Measurements from ENCODE around the gene TOX3. TPM values are rescaled to one million over a fixed set of nuclear protein-coding genes. Genes with fewer than 3 reads are reported as not detected.

TOX3 gene
- total and polyA plus RNA-seq, 2 donors (not counting 3 experiments of a cell fraction or from before 2014, with no cell fraction given), result not detected

DNA sequence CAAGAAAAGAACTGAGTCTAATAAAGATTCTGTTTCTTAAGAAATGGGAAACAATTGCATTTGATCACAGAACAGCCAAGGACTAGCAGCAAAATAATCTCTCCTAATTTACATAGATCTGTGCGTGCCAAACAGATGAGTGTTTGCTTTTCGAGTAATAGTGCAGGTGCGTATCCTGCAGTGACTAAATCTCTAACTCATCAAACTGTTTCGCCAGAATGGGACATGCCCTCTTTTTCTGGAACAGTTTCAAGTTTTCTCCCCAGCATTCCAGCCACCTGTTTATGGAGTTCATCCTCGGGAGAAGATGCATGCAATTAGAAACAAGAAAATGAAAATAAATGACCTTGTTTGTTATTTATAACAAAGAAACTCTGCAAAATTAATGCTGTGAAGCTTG is 5.7 kb upstream of the TOX3 start:
- DNase-seq (ENCODE audit: low read depth, low spot score) (no peak), FAIRE-seq (no peak)
- Histone ChIP-seq H2AFZ (ENCODE audit: low read depth, low read length) (no peak overlapping the region), H3K9ac (replicated peaks; ENCODE audit: extremely low read depth, insufficient read depth, low read length) (no peak overlapping the region), H3K36me3 (ENCODE audit: control insufficient read depth in 2 of 2, extremely low read depth in 1 of 2, insufficient read depth in 2 of 2, low read length in 2 of 2) (no peaks in the 10 kb centered on the region), H3K27ac (ENCODE audit: insufficient read depth, low read depth, low read length) (no peak overlapping the region), H3K27me3 (ENCODE audit: control insufficient read depth in 2 of 2, insufficient read depth in 2 of 2, low read length in 2 of 2) (peaks cover 1 to 8% of the 10 kb centered on the region in 2 experiments), H3K4me1 (ENCODE audit: control insufficient read depth, extremely low read depth, insufficient read depth, low read length) (no peaks in the 10 kb centered on the region), H4K20me1 (replicated peaks; ENCODE audit: control insufficient read depth, extremely low read depth, insufficient read depth, low read length) (no peaks in the 10 kb centered on the region), H3K4me3 (replicated peaks in 1 of 3; ENCODE audit: insufficient read depth in 1 of 3, low read depth in 1 of 3, low read length in 3 of 3) (no peak overlapping the region), H3K79me2 (ENCODE audit: control insufficient read depth, insufficient read depth, low read length) (no peaks in the 10 kb centered on the region), H3K9me1 (replicated peaks; ENCODE audit: control insufficient read depth, extremely low read depth, insufficient read depth, low read length) (no peaks in the 10 kb centered on the region), H3K4me2 (ENCODE audit: insufficient read depth, low read length) (no peak overlapping the region), H3K9me3 (replicated peaks; ENCODE audit: control insufficient read depth, insufficient read depth, low read length) (no peaks in the 10 kb centered on the region)
- no TSS peak for BruUV-seq (replicated peaks)
- intact Hi-C loops (cut with micrococcal nuclease), result no loop called here
- CTCF ChIA-PET, result no interaction called here
- dilution Hi-C loops (cut with MboI; ENCODE audit: extremely low pct_ligation_motif_present, low sequenced_read_pairs), result no loop called here
- TF ChIP-seq MYC (IDR thresholded peaks at IDR 0.05; ENCODE audit: low read depth, low read length) (no peak), JUN (IDR thresholded peaks at IDR 0.05; ENCODE audit: borderline replicate concordance, insufficient read depth, insufficient read length, low read depth) (no peak), GATA2 (IDR thresholded peaks at IDR 0.05; ENCODE audit: insufficient read depth, insufficient read length, low read depth, low read length) (no peak), POLR2AphosphoS5 (IDR thresholded peaks at IDR 0.05; ENCODE audit: insufficient read depth, low read depth, low read length) (no peak), EZH2 (IDR thresholded peaks at IDR 0.05; ENCODE audit: borderline replicate concordance, low read depth, low read length, severe bottlenecking) (no peak), FOS (IDR thresholded peaks at IDR 0.05; ENCODE audit: borderline replicate concordance, insufficient read depth, low read length) (no peak), POLR2A (IDR thresholded peaks at IDR 0.05; ENCODE audit: low read depth, low read length) (no peak)
- TF ChIP-seq, protein P1, sequence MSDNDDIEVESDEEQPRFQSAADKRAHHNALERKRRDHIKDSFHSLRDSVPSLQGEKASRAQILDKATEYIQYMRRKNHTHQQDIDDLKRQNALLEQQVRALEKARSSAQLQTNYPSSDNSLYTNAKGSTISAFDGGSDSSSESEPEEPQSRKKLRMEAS (IDR thresholded peaks at IDR 0.05; ENCODE audit: insufficient read depth, insufficient read length), result no peak
- TF ChIP-seq, protein P2, sequence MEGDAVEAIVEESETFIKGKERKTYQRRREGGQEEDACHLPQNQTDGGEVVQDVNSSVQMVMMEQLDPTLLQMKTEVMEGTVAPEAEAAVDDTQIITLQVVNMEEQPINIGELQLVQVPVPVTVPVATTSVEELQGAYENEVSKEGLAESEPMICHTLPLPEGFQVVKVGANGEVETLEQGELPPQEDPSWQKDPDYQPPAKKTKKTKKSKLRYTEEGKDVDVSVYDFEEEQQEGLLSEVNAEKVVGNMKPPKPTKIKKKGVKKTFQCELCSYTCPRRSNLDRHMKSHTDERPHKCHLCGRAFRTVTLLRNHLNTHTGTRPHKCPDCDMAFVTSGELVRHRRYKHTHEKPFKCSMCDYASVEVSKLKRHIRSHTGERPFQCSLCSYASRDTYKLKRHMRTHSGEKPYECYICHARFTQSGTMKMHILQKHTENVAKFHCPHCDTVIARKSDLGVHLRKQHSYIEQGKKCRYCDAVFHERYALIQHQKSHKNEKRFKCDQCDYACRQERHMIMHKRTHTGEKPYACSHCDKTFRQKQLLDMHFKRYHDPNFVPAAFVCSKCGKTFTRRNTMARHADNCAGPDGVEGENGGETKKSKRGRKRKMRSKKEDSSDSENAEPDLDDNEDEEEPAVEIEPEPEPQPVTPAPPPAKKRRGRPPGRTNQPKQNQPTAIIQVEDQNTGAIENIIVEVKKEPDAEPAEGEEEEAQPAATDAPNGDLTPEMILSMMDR (IDR thresholded peaks at IDR 0.05; ENCODE audit: extremely low read depth in 1 of 2, insufficient read depth in 1 of 2, low read depth in 1 of 2, low read length in 2 of 2), result no peak
- POLR2A ChIA-PET, result no interaction called here
